Astrocyte of the cerebellum (primary cell): Measurements from ENCODE around the gene CLIC6.

Experiments
- DNase-seq: peaks from one replicate; pipeline ENCODE4 v3.0.0-alpha.2; 2011; ENCODE audit warnings: low read depth
- H3K4me3 ChIP-seq: 2 replicates; pipeline ENCODE4 v1.5.1; 2011; ENCODE audit warnings: mild to moderate bottlenecking, low read depth, low read length, moderate library complexity
- CTCF ChIP-seq: IDR thresholded peaks from 2 replicates; pipeline ENCODE4 v1.5.1; 2012; ENCODE audit warnings: low read length, low read depth, moderate library complexity, mild to moderate bottlenecking; ENCODE audit errors: missing control alignments
- in situ Hi-C: cut with HindIII; loops from 2 replicates; pipeline ENCODE4 v1.10.0; 2017; ENCODE audit warnings: low sequenced_read_pairs

Gene CLIC6

GRCh38 chr21:34737115-34737514 is 68.3 kb downstream of the CLIC6 start:
- DNase-seq: no peak
- in situ Hi-C loops: no loop called here
- TF ChIP-seq CTCF: no peak

GRCh38 chr21:34740198-34740597 is 71.4 kb downstream of the CLIC6 start:
- no peak overlapping the region for H3K4me3 ChIP-seq
- DNase-seq: no peak
- TF ChIP-seq CTCF: no peak
- in situ Hi-C loops: no loop called here

More at GRCh38 chr21:34737115-34737514, 68.3 kb downstream of the CLIC6 start:
- H3K4me3 ChIP-seq: no peak overlapping the region

- DNase-seq: no peak
- no peak for TF ChIP-seq CTCF
- no peak overlapping the region for H3K4me3 ChIP-seq
- in situ Hi-C loops: no loop called here
Measured at GRCh38 chr21:34743285-34743684, 74.5 kb downstream of the CLIC6 start.

GRCh38 chr21:34743831-34744230 is 75.0 kb downstream of the CLIC6 start:
- no peak overlapping the region for H3K4me3 ChIP-seq
- no peak for TF ChIP-seq CTCF
- DNase-seq: peak; percentile 34

GRCh38 chr21:34744801-34745200 is 76.0 kb downstream of the CLIC6 start:
- H3K4me3 ChIP-seq: no peak overlapping the region
- DNase-seq: no peak
- in situ Hi-C loops: no loop called here
- no peak for TF ChIP-seq CTCF

More at GRCh38 chr21:34743831-34744230, 75.0 kb downstream of the CLIC6 start:
- in situ Hi-C loops: no loop called here

- in situ Hi-C loops: no loop called here
- H3K4me3 ChIP-seq: no peak overlapping the region
- peak; percentile 92 for TF ChIP-seq CTCF
- peak; percentile 81 for DNase-seq
Measured at GRCh38 chr21:34745557-34746255, 76.9 kb downstream of the CLIC6 start.

- no peak for TF ChIP-seq CTCF
- no peak for DNase-seq
- H3K4me3 ChIP-seq: no peak overlapping the region
- in situ Hi-C loops: no loop called here
Measured at GRCh38 chr21:34748862-34749261, 80.1 kb downstream of the CLIC6 start.
